ENCODE measurements around the gene RILPL2. TPM values are rescaled to one million over a fixed set of nuclear protein-coding genes. Genes with fewer than 3 reads are reported as not detected.

The RILPL2 gene, protein sequence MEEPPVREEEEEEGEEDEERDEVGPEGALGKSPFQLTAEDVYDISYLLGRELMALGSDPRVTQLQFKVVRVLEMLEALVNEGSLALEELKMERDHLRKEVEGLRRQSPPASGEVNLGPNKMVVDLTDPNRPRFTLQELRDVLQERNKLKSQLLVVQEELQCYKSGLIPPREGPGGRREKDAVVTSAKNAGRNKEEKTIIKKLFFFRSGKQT
- 7.1 and 8.0 TPM in 2 replicates for total RNA-seq (2014; rRNA removed; shearing (Covaris generic))

GRCh38 chr12:123436017-123436964 is at the start of gene RILPL2:
Gene RILPL2, minus strand, starts transcription at chr12:123436684. Its CDS starts 264 bp downstream, at chr12:123436420.

GRCh38 chr12:123457980-123458779 is 21.7 kb upstream of the RILPL2 start, which contains the start of gene SNRNP35:
Gene SNRNP35, plus strand, starts transcription at chr12:123458139. Its CDS starts 7,402 bp downstream, at chr12:123465541.

Other genes starting within 250 kb of the RILPL2 start
- gene MPHOSPH9, start 203.5 kb downstream of the RILPL2 start, total RNA-seq (2014; rRNA removed; shearing (Covaris generic)): 37.9 and 64.6 TPM in 2 replicates
- 9.8 and 10.0 TPM in 2 replicates for gene MTRFR, start 203.2 kb downstream of the RILPL2 start, total RNA-seq (2014; rRNA removed; shearing (Covaris generic))
- gene CDK2AP1, start 164.8 kb downstream of the RILPL2 start, total RNA-seq (2014; rRNA removed; shearing (Covaris generic)): 161 and 167 TPM in 2 replicates
- 22.6 and 25.7 TPM in 2 replicates for gene SBNO1, start 71.8 kb downstream of the RILPL2 start, total RNA-seq (2014; rRNA removed; shearing (Covaris generic))
- gene KMT5A, start 52.6 kb downstream of the RILPL2 start, total RNA-seq (2014; rRNA removed; shearing (Covaris generic)): 110 and 120 TPM in 2 replicates
- gene SNRNP35, start 21.5 kb upstream of the RILPL2 start, total RNA-seq (2014; rRNA removed; shearing (Covaris generic)): 30.7 and 33.3 TPM in 2 replicates
- 19.5 and 20.0 TPM in 2 replicates for gene RILPL1, start 97.0 kb upstream of the RILPL2 start, total RNA-seq (2014; rRNA removed; shearing (Covaris generic))
- gene TMED2, start 147.9 kb upstream of the RILPL2 start, total RNA-seq (2014; rRNA removed; shearing (Covaris generic)): 185 and 311 TPM in 2 replicates
- gene DDX55, start 165.4 kb upstream of the RILPL2 start, total RNA-seq (2014; rRNA removed; shearing (Covaris generic)): 67.4 and 71.7 TPM in 2 replicates
- gene EIF2B1, start 197.0 kb upstream of the RILPL2 start, total RNA-seq (2014; rRNA removed; shearing (Covaris generic)): 133 and 214 TPM in 2 replicates
- 47.3 and 50.1 TPM in 2 replicates for gene GTF2H3, start 197.1 kb upstream of the RILPL2 start, total RNA-seq (2014; rRNA removed; shearing (Covaris generic))
- gene TCTN2, start 234.4 kb upstream of the RILPL2 start, total RNA-seq (2014; rRNA removed; shearing (Covaris generic)): 8.7 and 12.5 TPM in 2 replicates

All from A375 (cell line).